NCI-H69 (cell line): ENCODE data around the gene SOX6.
A peak's percentile ranks its signal among the peaks of the same experiment; 100 is the strongest.

Source experiments
- DNase-seq: peaks from one replicate; lab custom pipeline; 2025; lab: John Stamatoyannopoulos, UW

The SOX6 gene

GRCh38 chr11:16186680-16187079 is 169.7 kb downstream of the SOX6 start:
- DNase-seq: no peak

DNA sequence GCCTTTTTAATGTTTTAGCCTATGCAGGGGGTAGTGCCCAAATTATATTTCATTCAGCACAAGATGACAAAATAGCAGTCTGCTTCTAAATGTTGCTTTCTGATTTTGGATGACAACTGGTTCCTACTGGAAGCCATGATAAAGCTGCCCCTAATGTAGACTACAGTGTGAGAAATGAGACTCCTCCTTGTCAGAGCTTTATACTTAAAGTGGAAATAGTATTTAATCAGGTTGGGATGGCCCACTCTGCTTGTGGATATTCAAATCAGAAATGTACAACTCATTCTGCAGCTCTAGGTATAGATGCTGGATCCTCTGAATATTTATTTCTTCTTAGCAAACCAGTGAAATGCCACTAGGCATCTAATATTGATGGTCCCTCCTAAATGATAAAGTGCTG is 171.3 kb downstream of the SOX6 start:
- DNase-seq: no peak

DNA sequence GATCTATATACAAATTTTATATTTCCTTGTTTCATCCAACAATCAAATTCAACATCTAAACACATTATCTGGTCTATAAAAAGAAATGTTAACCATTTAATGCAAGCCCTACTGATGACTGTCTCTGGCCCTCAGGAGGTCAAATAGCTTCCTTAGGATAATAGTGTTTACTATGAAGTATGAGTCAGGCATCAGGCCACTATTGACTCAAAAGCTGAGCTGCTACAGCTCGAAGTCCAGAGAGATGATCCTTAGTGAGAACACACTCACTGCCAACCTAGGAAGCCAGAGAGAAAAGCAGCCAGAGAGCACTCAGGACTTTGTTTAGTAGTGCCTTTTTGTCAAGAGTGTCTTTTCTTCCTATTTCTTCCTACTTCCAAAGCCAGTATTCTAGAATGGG is 171.8 kb downstream of the SOX6 start:
- DNase-seq: peak; percentile 69

DNA sequence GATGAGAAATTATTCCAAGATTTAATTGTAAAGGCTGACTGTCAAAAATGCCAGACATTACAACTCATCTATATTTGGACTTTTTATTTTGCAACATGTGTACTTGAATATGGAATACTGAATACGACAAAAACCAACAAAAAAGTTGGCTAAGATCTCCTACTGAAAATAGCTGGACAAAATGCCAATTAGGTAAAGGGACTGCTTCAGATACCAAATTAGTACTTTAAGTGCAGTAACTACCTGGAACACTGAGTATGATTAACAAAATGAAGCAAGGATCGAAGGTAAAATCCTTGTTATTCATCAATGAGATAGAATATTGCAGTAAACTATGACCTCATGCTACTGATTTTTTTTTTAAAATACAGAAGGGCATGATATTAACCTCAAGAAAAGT is 173.8 kb downstream of the SOX6 start:
- no peak for DNase-seq

- no peak for DNase-seq
Measured at GRCh38 chr11:16180868-16181267, 175.5 kb downstream of the SOX6 start.

GRCh38 chr11:16179676-16180075 is 176.7 kb downstream of the SOX6 start:
- DNase-seq: no peak

- DNase-seq: no peak
Measured at GRCh38 chr11:16178273-16178672, 178.1 kb downstream of the SOX6 start.

DNA sequence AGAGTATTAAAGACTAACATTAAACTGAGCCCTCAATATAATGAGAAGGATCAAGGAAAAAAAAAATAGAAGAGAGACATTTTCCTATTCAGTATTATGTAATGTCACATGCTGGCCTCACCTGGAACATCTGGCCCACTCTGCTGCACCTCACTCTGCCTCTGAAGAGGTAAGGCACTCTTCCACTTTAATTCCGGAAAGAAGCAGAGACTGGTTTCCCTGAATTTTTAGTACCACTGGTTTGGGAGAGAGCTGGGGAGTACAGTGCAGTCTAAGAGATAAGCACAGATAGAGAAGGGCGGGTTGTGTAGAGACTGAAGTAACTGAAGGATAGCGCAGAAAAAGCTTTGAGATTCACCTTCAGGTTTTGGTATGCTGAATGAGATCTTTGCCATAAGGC is 178.7 kb downstream of the SOX6 start:
- no peak for DNase-seq

DNA sequence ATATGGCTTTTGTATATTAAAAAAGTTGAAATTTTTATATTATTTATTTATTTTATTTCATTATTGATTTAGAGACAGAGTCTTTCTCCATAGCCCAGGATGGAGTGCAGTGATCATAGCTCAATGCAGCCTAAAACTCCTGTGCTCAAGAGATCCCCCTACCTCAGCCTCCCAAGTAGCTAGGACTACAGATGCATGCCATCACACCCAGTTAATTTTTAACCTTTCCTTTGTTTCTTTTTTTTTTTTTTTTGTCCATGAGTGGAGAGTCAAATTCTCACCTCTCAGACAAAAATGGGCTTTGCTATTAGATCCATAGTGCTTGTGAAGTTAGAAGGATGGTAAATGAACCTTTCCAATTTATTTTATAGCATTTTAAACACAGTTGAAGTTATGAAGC is 182.5 kb downstream of the SOX6 start:
- DNase-seq: no peak

GRCh38 chr11:16171882-16172281 is 184.5 kb downstream of the SOX6 start:
- DNase-seq: no peak

GRCh38 chr11:16169956-16170847 is 186.1 kb downstream of the SOX6 start:
- DNase-seq: peak; percentile 29

DNA sequence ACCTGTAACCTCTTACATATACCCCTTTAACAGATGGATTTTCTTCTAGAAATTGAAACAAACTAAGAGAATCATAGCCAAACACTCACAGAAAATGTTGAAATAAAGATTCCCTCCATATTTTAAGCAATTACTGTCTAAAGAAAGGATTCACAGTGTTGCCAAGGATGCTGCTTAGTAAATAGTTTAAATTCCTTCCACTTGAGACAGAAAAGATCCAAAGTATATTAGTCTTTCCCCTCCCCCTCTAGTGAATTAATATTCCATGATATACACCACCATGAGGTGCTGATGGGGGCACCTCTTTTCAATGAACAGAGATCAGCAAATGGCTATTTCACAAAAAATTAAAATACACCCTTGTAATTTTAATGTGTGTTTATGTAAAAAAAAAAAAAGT is 186.8 kb downstream of the SOX6 start:
- DNase-seq: no peak

DNA sequence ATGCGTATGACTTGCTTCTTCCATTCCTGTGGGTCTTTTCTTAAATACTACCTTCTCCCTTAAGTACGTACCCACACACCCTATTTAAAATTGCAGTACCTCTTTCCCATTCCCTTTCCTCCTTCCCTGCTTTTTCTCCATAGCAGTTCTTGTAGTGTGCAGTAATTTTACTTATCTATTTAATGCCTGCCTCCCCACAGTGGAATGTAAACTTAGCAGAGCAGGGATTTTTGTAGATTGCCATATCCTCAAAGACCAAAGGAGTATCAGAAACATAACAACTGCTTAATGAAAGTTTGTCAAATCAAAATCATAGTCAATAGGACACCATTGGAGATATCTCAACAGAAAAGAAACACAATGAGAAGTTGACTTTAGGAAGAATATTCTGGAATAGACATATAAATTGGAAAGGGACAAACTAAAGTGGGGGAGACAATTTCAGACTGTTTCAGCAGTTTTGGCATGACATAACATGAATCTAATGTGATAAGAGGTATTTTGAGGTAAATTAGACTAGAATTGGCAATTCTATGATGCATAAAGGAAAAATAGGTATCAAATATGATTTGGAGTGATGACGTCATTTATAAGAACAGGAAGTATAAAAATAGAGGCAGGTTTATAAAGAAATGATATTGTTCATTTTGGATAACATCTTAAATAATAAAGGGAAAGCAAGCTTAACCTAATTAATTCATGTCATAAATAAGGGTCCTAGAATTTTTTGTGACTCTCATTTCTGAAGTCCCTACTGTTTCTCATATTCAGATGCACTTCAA is 188.4 kb downstream of the SOX6 start:
- DNase-seq: no peak

GRCh38 chr11:16166571-16166970 is 189.8 kb downstream of the SOX6 start:
- no peak for DNase-seq

DNA sequence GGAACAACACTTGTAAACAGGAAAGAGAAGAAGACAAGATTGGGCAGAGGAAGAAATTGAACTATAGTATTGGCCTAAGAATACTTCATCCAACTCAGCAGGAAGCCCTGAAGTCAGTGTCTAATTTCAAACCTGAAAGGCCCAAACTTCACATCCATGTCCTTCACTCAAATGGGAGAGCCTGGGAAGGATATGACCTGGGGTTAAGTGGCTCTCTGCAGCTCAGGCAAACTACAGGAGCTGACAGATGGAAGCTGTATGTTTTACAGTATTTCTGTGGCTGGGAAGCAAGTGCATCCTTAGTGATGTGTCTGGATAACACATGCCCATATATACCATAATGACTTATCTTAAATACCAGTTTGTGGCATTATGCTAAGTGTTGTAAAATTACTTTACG is 196.2 kb downstream of the SOX6 start:
- peak; percentile 56 for DNase-seq

DNA sequence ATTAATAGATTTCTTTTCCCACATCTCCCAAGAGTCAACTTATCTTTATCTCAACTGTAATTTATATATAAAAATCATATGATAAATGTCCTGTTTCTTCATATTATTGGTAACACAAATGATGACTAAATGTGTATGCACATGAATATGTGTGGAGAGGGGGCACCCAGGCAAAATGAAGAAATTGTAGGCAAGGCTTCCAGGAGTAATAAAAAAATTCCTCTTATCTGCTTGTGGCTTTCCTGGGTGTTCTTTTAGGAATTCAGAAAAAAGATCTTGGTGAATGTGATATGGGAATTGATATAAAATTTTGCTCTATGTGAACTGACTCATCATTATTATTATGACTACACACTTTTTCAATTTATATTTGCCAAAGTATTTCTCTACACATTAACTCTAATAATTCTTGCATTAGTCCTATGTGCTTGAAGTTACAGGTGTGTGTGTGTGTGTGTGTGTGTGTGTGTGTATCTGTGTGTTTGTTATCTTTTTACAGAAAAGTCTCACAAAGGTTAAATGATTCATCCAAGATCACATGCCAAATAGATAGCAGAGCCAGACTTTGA is 197.8 kb downstream of the SOX6 start:
- DNase-seq: no peak

DNA sequence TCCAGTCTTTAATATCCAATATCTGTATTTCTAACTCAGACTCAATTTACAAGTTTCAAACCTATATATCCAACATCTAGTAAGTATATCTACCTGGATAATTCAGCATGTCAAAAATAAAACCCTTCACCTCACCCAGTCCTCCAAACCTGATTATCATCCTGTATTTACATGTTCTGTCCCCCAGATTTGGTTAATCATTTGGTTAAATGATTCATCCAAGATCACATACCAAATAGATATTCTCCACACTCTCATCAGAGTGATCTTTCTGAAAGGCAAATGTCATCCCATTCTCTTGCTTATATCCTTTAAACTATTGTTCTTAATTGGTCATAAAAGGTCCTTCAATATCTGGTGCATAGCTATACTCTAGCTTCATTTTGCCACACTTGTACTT is 199.0 kb downstream of the SOX6 start:
- DNase-seq: no peak

GRCh38 chr11:16155448-16155847 is 200.9 kb downstream of the SOX6 start:
- DNase-seq: no peak

DNA sequence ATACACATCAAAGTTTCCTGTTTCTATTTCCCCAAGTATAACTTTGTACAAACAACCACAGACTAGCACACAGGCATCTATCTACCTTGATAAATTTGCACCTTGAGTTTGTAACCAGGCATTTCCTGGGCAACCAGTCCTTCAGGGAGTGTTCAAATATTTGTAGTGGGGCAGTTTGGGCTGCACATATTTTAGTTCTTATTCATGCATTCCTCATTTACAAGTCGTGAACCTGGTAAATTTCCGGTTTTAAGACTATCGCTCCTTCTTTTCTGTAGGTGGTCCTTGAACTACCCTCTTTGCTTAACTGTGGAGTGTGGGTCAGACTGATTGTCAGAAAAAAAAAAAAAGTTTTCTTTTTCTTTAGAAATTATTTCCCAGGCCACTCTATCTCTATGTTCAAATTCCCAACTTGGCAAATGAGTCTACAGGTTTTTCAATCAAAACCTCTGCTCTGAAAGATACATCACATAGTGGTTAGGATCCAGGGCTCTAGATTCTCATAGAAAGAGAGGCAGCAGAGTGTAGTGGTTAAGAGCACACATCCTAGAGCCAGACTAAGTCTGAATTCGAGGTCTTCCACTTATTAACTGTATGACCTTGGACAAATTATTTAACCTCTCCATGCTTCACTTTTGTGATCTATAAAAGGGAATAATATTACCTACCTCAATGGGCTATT is 201.5 kb downstream of the SOX6 start:
- no peak for DNase-seq

GRCh38 chr11:16153951-16154350 is 202.4 kb downstream of the SOX6 start:
- DNase-seq: no peak

DNA sequence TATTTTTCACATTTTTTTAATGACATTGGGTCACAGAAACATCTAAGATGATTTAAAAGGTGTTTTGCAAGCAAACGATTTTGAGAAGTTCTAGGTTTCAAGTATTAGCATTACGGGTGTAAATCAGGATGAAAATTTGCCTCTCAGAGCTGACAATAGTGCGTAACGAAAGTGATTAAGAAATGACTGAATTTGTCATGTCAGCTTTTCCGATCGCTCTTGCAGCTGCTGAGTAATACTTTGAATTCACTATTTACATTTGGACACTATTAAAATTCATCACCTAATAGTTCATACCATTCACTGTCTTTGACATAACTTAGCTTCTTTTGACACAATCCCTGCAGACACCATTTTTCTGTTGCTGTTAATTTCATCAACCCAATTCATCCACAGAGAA is 205.2 kb downstream of the SOX6 start:
- DNase-seq: no peak

GRCh38 chr11:16149476-16149875 is 206.9 kb downstream of the SOX6 start:
- no peak for DNase-seq
